HG03520 (cell line): ENCODE measurements around the gene RGL2.
A peak's percentile ranks its signal among the peaks of the same experiment; 100 is the strongest.
"Not testable (repeated sequence)": the region's sequence is repeated elsewhere in the genome, so short reads cannot be mapped to it uniquely, and the experiment has no call there.

ENCODE experiments used
- ATAC-seq: cut with Tn5 transposase; IDR thresholded peaks from one replicate; pipeline ENCODE4 v1.9.1; 2021; ENCODE audit warnings: mild to moderate bottlenecking, moderate library complexity; ENCODE audit not compliant: unreplicated experiment

RGL2 gene

DNA sequence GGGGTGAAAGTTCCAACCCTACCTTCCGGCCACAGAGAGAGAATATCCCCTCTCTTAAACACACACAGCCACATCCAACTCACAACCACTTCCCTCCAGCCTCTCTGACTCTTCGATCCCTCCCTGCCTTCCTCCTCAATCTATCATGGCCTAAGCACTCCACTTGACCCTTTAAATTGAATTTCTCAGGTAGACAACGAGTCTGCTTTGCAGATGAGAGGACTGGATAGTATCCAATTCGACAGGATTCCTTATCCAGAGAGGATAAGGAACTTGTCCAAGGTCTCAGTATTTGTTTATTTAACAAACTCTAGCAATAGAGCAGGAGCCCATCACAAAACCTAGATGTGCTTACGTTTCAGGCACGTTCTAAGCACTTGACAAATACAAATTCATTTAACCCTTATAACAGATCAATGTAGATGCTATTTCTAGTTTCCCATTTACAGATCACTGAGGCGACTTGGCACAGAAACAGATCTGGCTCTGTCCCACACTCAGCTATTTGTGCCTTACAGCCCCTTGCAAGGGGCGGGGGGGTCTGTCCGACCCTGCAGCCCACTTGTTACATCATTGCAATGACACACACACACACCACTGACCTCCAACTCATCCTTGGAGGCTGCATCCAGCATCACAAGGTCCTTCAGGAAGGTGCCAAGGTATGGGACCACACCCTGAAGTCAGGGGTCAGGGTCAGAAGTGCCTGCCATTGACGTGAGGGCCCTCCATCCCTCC is 4.5 kb downstream of the RGL2 start:
- no peak for ATAC-seq

GRCh38 chr6:33292996-33293682 is 5.6 kb downstream of the RGL2 start:
- no peak for ATAC-seq

- ATAC-seq = no peak
Observed at GRCh38 chr6:33290459-33290858, 8.3 kb downstream of the RGL2 start.

DNA sequence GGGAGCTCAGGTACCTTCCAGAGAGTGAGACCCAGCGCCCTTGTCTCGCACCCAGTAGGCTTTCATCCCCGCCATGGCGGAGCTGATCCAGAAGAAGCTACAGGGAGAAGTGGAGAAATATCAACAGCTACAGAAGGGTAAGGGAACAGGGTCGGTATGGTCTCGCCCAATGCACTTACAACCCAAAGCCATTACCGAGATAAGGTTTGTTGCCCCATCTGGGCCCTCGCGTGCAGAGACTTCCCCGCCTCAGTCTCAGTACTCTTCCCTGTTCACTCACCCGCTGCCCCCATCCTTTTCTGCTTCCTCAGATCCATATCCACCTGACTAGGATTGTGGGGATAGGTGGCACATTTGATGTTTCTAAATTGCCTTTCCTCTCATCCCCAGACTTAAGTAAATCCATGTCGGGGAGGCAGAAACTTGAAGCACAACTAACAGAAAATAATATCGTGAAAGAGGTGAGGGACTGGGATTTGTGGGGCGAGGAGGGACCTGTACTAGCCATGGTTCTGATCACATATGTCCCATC is 8.9 kb downstream of the RGL2 start:
- ATAC-seq = no peak

GRCh38 chr6:33288921-33289783 is 9.6 kb downstream of the RGL2 start, which contains the start of the genes PFDN6 and WDR46:
TSS of gene PFDN6 (plus strand) at chr6:33289601. CDS start at chr6:33289857, 256 bp downstream.
TSS of gene WDR46 (minus strand) at chr6:33289239. CDS start at chr6:33289170, 69 bp downstream.
- ATAC-seq = no peak

DNA sequence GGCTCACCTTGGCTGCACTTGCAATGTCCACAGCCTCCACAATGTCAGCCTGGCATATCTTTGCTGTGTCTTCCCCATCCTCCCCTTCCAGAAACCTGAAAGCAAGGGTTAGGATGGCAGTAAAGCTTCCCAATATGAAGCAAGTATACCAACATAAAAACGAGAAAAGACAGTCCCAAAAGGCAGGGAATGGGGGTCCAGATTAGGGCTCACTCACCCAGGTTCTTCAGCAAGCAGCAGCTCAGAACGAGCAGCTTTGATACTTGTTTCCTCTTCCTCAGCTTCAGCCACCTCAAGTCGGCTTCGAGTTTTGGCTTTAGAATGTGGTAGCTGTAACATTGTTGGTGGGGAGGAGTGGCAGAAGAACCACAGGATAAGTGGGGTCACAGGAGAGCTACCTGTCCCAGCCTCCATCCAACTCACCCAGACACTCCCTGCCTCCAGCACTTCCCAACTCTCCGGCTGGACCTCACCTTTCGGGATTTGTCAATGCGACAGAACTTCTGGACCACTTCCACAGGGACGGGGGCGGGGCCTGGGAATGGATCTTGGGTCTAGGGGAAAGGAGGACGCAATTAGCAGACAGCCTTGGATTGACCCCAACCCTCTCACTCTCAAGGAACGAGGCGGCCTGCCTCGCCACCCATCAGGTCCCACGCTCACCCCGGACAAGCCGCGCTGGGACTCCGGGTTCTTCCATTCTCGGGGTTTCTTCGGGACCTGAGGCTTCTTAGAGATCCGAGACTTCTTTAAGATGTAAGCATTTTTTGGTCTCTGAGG is 10.4 kb downstream of the RGL2 start:
- no peak for ATAC-seq

- no peak for ATAC-seq
Observed at GRCh38 chr6:33286946-33287914, 11.5 kb downstream of the RGL2 start.

DNA sequence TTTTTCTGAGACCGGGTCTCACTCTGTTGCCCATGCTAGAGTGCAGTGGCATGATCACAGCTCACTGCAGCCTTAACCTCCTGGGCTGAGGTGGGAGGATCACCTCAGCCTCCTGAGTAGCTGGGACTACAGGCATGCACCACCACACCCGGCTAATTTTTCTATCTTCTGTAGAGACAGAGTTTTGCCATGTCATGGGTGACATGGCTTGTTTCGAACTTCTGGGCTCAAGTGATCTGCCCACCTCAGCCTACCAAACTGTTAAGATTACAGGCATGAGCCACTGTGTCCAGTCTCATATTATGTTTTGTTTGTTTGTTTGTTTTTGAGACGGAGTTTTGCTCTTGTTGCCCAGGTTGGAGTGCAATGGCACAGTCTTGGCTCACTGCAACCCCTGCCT is 13.5 kb downstream of the RGL2 start:
- ATAC-seq = not testable (repeated sequence)

- ATAC-seq = no peak
Observed at GRCh38 chr6:33280539-33280938, 18.2 kb downstream of the RGL2 start.

- ATAC-seq = no peak
Observed at GRCh38 chr6:33279971-33280511, 18.7 kb downstream of the RGL2 start.

- ATAC-seq = no peak
Observed at GRCh38 chr6:33279257-33279695, 19.5 kb downstream of the RGL2 start.

DNA sequence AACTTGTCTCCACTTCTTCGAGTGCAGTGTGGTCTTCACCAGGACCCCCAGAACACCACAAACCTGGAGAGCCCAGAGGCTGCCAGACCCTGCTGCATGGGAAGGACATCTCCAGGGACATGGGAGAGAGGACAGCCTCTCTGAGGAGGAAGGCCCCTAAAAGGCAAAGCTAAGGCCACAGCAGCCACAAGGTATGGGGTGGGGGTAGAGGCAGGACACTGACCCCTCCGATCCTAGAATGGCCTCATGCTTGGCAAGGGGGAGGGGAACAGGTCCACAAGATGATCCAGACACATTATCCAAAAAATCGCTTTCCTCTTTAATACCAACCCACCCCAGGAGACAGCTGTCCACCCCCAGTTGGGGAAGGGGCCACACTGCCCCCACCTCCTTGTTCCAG is 19.9 kb downstream of the RGL2 start:
- ATAC-seq = no peak

DNA sequence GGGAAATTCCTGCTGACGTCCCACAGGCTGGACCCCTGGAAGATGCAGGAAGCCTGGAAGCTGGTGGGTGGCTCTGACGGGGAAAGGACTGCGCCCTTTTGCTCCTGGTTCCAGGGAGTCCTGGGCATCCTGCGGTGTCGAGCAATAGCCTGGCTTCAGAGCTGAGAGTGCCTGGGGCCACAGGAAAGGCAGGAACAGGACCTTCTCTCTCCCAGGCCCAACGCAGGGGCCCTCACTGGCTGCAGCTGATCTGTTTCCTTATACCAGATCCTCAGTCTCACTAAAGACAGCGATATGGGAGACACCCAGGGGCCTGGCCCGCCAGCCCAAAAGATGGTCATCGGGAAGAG is 20.4 kb downstream of the RGL2 start:
- no peak for ATAC-seq

DNA sequence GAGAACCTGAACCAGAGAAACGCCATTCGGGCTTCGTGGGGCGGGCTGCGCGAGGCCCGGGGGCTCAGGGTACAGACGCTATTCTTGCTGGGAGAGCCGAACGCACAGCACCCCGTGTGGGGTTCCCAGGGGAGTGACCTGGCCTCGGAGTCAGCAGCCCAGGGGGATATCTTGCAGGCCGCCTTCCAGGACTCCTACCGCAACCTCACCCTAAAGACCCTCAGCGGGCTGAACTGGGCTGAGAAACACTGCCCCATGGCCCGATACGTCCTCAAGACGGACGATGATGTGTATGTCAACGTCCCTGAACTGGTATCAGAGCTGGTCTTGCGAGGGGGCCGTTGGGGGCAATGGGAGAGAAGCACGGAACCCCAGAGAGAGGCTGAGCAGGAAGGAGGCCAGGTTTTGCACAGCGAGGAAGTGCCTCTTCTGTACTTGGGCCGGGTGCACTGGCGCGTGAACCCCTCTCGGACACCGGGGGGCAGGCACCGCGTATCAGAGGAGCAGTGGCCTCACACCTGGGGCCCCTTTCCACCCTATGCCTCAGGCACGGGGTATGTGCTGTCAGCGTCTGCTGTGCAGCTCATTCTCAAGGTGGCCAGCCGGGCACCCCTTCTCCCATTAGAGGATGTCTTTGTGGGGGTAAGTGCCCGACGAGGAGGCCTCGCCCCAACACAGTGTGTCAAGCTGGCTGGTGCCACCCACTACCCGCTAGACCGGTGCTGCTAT is 20.9 kb downstream of the RGL2 start:
- no peak for ATAC-seq

GRCh38 chr6:33276864-33277662 is 21.7 kb downstream of the RGL2 start, which contains the start of gene B3GALT4:
TSS of gene B3GALT4 (plus strand) at chr6:33277123. CDS start at chr6:33277420, 297 bp downstream.
- peak; percentile 44 for ATAC-seq

GRCh38 chr6:33276581-33276863 is 22.2 kb downstream of the RGL2 start:
- no peak for ATAC-seq

DNA sequence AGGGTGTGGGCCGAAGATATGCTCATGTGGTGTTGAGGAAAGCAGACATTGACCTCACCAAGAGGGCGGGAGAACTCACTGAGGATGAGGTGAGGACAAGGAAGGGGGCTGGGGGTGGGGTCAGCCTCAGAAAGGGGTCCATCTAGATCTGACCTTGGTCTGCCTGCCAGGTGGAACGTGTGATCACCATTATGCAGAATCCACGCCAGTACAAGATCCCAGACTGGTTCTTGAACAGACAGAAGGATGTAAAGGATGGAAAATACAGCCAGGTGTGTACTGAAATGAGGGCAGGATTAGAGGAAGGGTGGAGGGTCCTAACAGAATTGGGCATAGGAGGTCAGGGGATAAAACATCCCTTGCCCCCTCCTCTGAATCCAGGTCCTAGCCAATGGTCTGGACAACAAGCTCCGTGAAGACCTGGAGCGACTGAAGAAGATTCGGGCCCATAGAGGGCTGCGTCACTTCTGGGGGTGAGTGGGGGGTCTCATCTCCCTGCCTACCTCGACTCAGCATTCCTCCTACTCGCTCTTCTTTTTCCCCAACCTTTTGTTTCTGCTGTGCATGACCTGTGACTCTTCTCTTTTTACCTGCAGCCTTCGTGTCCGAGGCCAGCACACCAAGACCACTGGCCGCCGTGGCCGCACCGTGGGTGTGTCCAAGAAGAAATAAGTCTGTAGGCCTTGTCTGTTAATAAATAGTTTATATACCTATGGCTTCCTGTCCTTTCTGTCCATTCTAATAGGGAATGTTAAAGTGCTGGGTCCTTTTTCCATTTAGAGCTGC is 22.8 kb downstream of the RGL2 start:
- not testable (repeated sequence) for ATAC-seq
